ENCODE results near the gene AFTPH. TPM values are rescaled to one million over a fixed set of nuclear protein-coding genes. Genes with fewer than 3 reads are reported as not detected.

AFTPH gene
- total RNA-seq, 1 experiment from 2014 or later: 13.5 TPM

- no peak overlapping the region for H2AFZ ChIP-seq (ENCODE audit: low read length)
- peaks cover 4% of the 10 kb centered on the region; the same call in 1 of the 2 replicates for H3K79me2 ChIP-seq (ENCODE audit: insufficient read depth, low read length)
- no peak overlapping the region for H3K56ac ChIP-seq (ENCODE audit: insufficient read length, low read depth, low read length)
- H4K91ac ChIP-seq (ENCODE audit: insufficient read length, low read depth, low read length): no peak overlapping the region
- TF ChIP-seq CTCF (conservative IDR thresholded peaks at IDR 0.05): no peak
- H2BK12ac ChIP-seq (ENCODE audit: insufficient read length, low read depth, low read length): no peak overlapping the region
- H2AK5ac ChIP-seq (ENCODE audit: insufficient read length, low read length): no peak overlapping the region
- no peak overlapping the region for H2BK20ac ChIP-seq (ENCODE audit: low read depth, low read length, poor library complexity, severe bottlenecking)
- H3T11ph ChIP-seq (ENCODE audit: low read length): no peak overlapping the region
- Mint-ChIP-seq H3K9me3 (no peaks in the 10 kb centered on the region; a peak in 1 of 5 replicates), H3K27ac (no peak overlapping the region), H3K36me3 (ENCODE audit: insufficient read depth in 1 of 3, low read depth in 3 of 3) (no peaks in the 10 kb centered on the region; a peak in 1 of 7 replicates), H3K27me3 (ENCODE audit: low read depth) (no peaks in the 10 kb centered on the region; the same call in none of the 2 replicates), H3K4me1 (peaks cover 8 to 15% of the 10 kb centered on the region in 2 experiments), H3K4me3 (no peak overlapping the region; a peak in 1 of 5 replicates)
- H2BK5ac ChIP-seq (ENCODE audit: insufficient read length, low read length): no peak overlapping the region
- whole genome bisulfite sequencing (ENCODE audit: extremely low coverage, insufficient read length, low lambda C conversion rate): no CpG with 5 or more reads among the region's 5 CpGs
- H2BK15ac ChIP-seq (ENCODE audit: low read depth, low read length): no peak overlapping the region
- H3K27me3 ChIP-seq (ENCODE audit: insufficient read depth, low read length): no peaks in the 10 kb centered on the region
- peaks cover 7% of the 10 kb centered on the region for H3K79me1 ChIP-seq (ENCODE audit: insufficient read depth, low read depth, low read length, poor library complexity, severe bottlenecking)
- no peaks in the 10 kb centered on the region for H3K23me2 ChIP-seq (ENCODE audit: insufficient read length, low read depth, low read length, poor library complexity, severe bottlenecking)
- H4K5ac ChIP-seq (ENCODE audit: insufficient read length, low read depth, low read length): no peak overlapping the region
- H3K4ac ChIP-seq (ENCODE audit: low read depth, low read length): no peak overlapping the region
- no peak overlapping the region for H3K18ac ChIP-seq (ENCODE audit: insufficient read length, low read depth, low read length)
- no peak overlapping the region for H2BK120ac ChIP-seq (ENCODE audit: low read depth, low read length, poor library complexity, severe bottlenecking)
- H3K14ac ChIP-seq (ENCODE audit: insufficient read depth, low read length): no peak overlapping the region
- DNase-seq: no peak
- no peak overlapping the region for H3K23ac ChIP-seq (ENCODE audit: insufficient read length, low read depth, low read length)
- H3K27ac ChIP-seq (ENCODE audit: insufficient read length, low read depth, low read length): no peak overlapping the region
- H3K4me2 ChIP-seq (ENCODE audit: insufficient read depth, insufficient read length, low read length): no peak overlapping the region
- no peaks in the 10 kb centered on the region; the same call in 1 of the 2 replicates for H3K4me1 ChIP-seq (ENCODE audit: insufficient read depth, low read length)
- H3K9ac ChIP-seq (ENCODE audit: extremely low read depth, insufficient read length, low read length): no peak overlapping the region
- H4K20me1 ChIP-seq (ENCODE audit: control insufficient read depth, insufficient read depth, insufficient read length): no peaks in the 10 kb centered on the region
- no peaks in the 10 kb centered on the region for H3K9me3 ChIP-seq (ENCODE audit: control insufficient read depth, low read depth, low read length)
- H4K8ac ChIP-seq (replicated peaks; ENCODE audit: insufficient read length, low read depth, low read length): no peak overlapping the region
Observed at GRCh38 chr2:64542071-64543007, 18.2 kb downstream of the AFTPH start.

All from H9 (cell line).